NB4 (cell line): ENCODE results near the gene CLDN18.

ENCODE experiments used
- POLR2A ChIP-seq: IDR thresholded peaks from 2 replicates; pipeline ENCODE4 v1.6.1; 2011; ENCODE audit warnings: mild to moderate bottlenecking; ENCODE audit not compliant: insufficient read length; ENCODE audit errors: extremely low read depth
- TF ChIP-seq, protein P1 (sequence below): IDR thresholded peaks from one replicate; pipeline ENCODE4 v1.5.1; 2012; ENCODE audit warnings: low read depth, low read length
- TF ChIP-seq, protein P2 (sequence below): IDR thresholded peaks from 2 replicates; pipeline ENCODE4 v1.6.1; 2011; ENCODE audit warnings: low read depth, low read length

DNA sequence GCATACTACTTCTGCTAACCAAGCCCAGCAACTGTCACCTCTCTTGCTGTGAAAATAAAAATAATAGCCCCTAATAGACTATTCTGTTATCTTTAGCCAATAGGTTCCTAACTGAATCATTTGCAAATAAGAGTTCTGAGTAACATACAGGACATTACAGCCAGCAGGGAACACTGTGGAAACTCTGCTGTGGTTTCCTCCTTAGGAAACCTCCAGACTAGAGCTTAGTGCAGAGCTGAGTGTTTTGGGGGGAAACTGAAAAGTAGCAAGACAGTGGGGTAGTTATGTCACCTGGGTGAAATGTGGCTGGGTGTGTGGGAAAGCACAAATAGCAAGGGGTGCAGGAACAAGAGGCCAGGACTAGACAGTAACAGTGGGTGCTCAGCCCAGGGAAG lies 73.0 kb downstream of the CLDN18 start:
- TF ChIP-seq, protein P1, sequence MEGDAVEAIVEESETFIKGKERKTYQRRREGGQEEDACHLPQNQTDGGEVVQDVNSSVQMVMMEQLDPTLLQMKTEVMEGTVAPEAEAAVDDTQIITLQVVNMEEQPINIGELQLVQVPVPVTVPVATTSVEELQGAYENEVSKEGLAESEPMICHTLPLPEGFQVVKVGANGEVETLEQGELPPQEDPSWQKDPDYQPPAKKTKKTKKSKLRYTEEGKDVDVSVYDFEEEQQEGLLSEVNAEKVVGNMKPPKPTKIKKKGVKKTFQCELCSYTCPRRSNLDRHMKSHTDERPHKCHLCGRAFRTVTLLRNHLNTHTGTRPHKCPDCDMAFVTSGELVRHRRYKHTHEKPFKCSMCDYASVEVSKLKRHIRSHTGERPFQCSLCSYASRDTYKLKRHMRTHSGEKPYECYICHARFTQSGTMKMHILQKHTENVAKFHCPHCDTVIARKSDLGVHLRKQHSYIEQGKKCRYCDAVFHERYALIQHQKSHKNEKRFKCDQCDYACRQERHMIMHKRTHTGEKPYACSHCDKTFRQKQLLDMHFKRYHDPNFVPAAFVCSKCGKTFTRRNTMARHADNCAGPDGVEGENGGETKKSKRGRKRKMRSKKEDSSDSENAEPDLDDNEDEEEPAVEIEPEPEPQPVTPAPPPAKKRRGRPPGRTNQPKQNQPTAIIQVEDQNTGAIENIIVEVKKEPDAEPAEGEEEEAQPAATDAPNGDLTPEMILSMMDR, result no peak
- no peak for TF ChIP-seq POLR2A
- TF ChIP-seq, protein P2, sequence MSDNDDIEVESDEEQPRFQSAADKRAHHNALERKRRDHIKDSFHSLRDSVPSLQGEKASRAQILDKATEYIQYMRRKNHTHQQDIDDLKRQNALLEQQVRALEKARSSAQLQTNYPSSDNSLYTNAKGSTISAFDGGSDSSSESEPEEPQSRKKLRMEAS, result no peak
